Measurements from ENCODE around the gene UBXN1.
A peak's percentile ranks its signal among the peaks of the same experiment; 100 is the strongest.

Gene UBXN1

GRCh38 chr11:62678770-62679696 is at the start of gene UBXN1:
UBXN1 (minus strand) TSS chr11:62679073; CDS start chr11:62678923, 150 bp downstream.
- DNase-seq = peak; percentile 82 to 92

GRCh38 chr11:62728171-62728988 is 49.5 kb upstream of the UBXN1 start, which contains the start of gene TTC9C:
TTC9C (plus strand) TSS chr11:62728486; CDS start chr11:62728849, 363 bp downstream.
- DNase-seq = peak; percentile 54 to 86

GRCh38 chr11:62727872-62728170 is 48.9 kb upstream of the UBXN1 start:
- peak; percentile 96 to 97 for DNase-seq

- DNase-seq = peak; percentile 97 to 99
These were observed 48.4 kb upstream of the UBXN1 start, which contains the start of gene HNRNPUL2 for GRCh38 chr11:62727165-62727871. HNRNPUL2 (minus strand) TSS chr11:62727457; CDS start chr11:62727156, 301 bp downstream.

- no peak for DNase-seq
These were observed 48.0 kb upstream of the UBXN1 start for GRCh38 chr11:62726915-62727164.

- no peak for DNase-seq
These were observed 47.5 kb upstream of the UBXN1 start for GRCh38 chr11:62726156-62726914.

- DNase-seq = no peak
These were observed 46.8 kb upstream of the UBXN1 start for GRCh38 chr11:62725646-62726045.

GRCh38 chr11:62724171-62724570 is 45.3 kb upstream of the UBXN1 start:
- DNase-seq = no peak

GRCh38 chr11:62721994-62722393 is 43.1 kb upstream of the UBXN1 start:
- DNase-seq = no peak

- DNase-seq = no peak
These were observed 40.6 kb upstream of the UBXN1 start for GRCh38 chr11:62719302-62719978.

- no peak for DNase-seq
These were observed 37.9 kb upstream of the UBXN1 start for GRCh38 chr11:62716816-62717215.

GRCh38 chr11:62716206-62716605 is 37.3 kb upstream of the UBXN1 start:
- no peak for DNase-seq

GRCh38 chr11:62715150-62716130 is 36.6 kb upstream of the UBXN1 start:
- no peak for DNase-seq

GRCh38 chr11:62713343-62713742 is 34.5 kb upstream of the UBXN1 start:
- DNase-seq = no peak

- no peak for DNase-seq
These were observed 34.0 kb upstream of the UBXN1 start for GRCh38 chr11:62712861-62713260.

GRCh38 chr11:62712276-62712812 is 33.5 kb upstream of the UBXN1 start:
- DNase-seq = no peak

GRCh38 chr11:62710001-62710345 is 31.1 kb upstream of the UBXN1 start:
- DNase-seq = peak in 1 of 2 experiments; percentile 11

- peak; percentile 96 to 98 for DNase-seq
These were observed 30.6 kb upstream of the UBXN1 start for GRCh38 chr11:62709247-62710000.

GRCh38 chr11:62708793-62709192 is 29.9 kb upstream of the UBXN1 start:
- peak; percentile 39 to 53 for DNase-seq

GRCh38 chr11:62708392-62708791 is 29.5 kb upstream of the UBXN1 start:
- peak in 1 of 2 experiments; percentile 8 for DNase-seq
